Esophagus mucosa (tissue), 1 donor: ENCODE measurements around the gene ZNF606. TPM values are rescaled to one million over a fixed set of nuclear protein-coding genes. Genes with fewer than 3 reads are reported as not detected.

Source experiments
- total RNA-seq: library from RNA; stranded (reverse); gene quantifications from one replicate; pipeline ENCODE4 v1.2.4, GENCODE V29; 2023
- donor health status: DM: yes; HTN: yes; CAD: no.

Gene ZNF606
- total RNA-seq, 1 donor from 2014 or later, result 5.4 TPM

Other genes starting within 250 kb of the ZNF606 start
- gene ZNF586, start 233.1 kb downstream of the ZNF606 start, total RNA-seq, result 9.4 TPM
- gene ZNF552, start 187.9 kb downstream of the ZNF606 start, total RNA-seq, result 7.9 TPM
- 9.3 TPM for gene ZNF587B, start 172.5 kb downstream of the ZNF606 start, total RNA-seq
- gene ZNF587, start 153.0 kb downstream of the ZNF606 start, total RNA-seq, result 16.3 TPM
- 6.5 TPM for gene ZNF814, start 113.8 kb downstream of the ZNF606 start, total RNA-seq
- gene ZNF417, start 86.2 kb downstream of the ZNF606 start, total RNA-seq, result 5.7 TPM
- 0.76 TPM for gene ZNF418, start 67.4 kb downstream of the ZNF606 start, total RNA-seq
- 2.6 TPM for gene ZNF256, start 55.1 kb downstream of the ZNF606 start, total RNA-seq
- gene C19orf18, start 28.3 kb downstream of the ZNF606 start, total RNA-seq, result 0.48 TPM
- not detected for gene ZSCAN1, start 31.2 kb upstream of the ZNF606 start, total RNA-seq
- 0.68 TPM for gene ZNF135, start 56.5 kb upstream of the ZNF606 start, total RNA-seq
- 9.4 TPM for gene ZSCAN18, start 95.4 kb upstream of the ZNF606 start, total RNA-seq
- gene ZNF329, start 148.0 kb upstream of the ZNF606 start, total RNA-seq, result 2.9 TPM
- 19.5 TPM for gene ZNF274, start 180.2 kb upstream of the ZNF606 start, total RNA-seq
- gene ZNF544, start 226.1 kb upstream of the ZNF606 start, total RNA-seq, result 20.0 TPM